Trophoblast cell (in vitro differentiated cells and primary cell): ENCODE measurements around the gene KLHL42.
"Not testable (repeated sequence)": the region's sequence is repeated elsewhere in the genome, so short reads cannot be mapped to it uniquely, and the experiment has no call there.

Experiments
- DNase-seq, 2 donors: peaks; one replicate each; pipeline ENCODE4 v3.0.0-alpha.2; 2016
- H2AFZ ChIP-seq: 2 replicates; pipeline ENCODE4 v1.6.1; 2013; ENCODE audit warnings: low read length, moderate library complexity, mild to moderate bottlenecking; ENCODE audit not compliant: insufficient read depth, poor library complexity
- H2AK5ac ChIP-seq: 2 replicates; pipeline ENCODE4 v1.6.1; 2013; ENCODE audit warnings: mild to moderate bottlenecking, low read length
- H2BK120ac ChIP-seq: 2 replicates; pipeline ENCODE4 v1.6.1; 2013; ENCODE audit warnings: low read length, mild to moderate bottlenecking, moderate library complexity; ENCODE audit not compliant: insufficient read depth, poor library complexity
- H2BK12ac ChIP-seq: 2 replicates; pipeline ENCODE4 v1.6.1; 2013; ENCODE audit warnings: mild to moderate bottlenecking, low read length, moderate library complexity
- H2BK5ac ChIP-seq: 2 replicates; pipeline ENCODE4 v1.6.1; 2013; ENCODE audit warnings: low read length, low read depth, moderate library complexity, mild to moderate bottlenecking; ENCODE audit not compliant: poor library complexity
- H3K14ac ChIP-seq: 2 replicates; pipeline ENCODE4 v1.6.1; 2013; ENCODE audit warnings: mild to moderate bottlenecking, low read length
- H3K18ac ChIP-seq: 2 replicates; pipeline ENCODE4 v1.6.1; 2013; ENCODE audit warnings: mild to moderate bottlenecking, low read length
- H3K23ac ChIP-seq: 2 replicates; pipeline ENCODE4 v1.6.1; 2013; ENCODE audit warnings: low read length
- H3K27ac ChIP-seq: 2 replicates; pipeline ENCODE4 v1.5.1; 2013; ENCODE audit warnings: low read depth, mild to moderate bottlenecking, inconsistent platforms, low read length, moderate library complexity
- H3K27me3 ChIP-seq: 2 replicates; pipeline ENCODE4 v1.6.1; 2013; ENCODE audit warnings: inconsistent platforms, mild to moderate bottlenecking, low read length, moderate library complexity; ENCODE audit not compliant: insufficient read depth
- H3K36me3 ChIP-seq, 2 experiments: 1 replicate in 1 of 2; 2 replicates in 1 of 2; pipeline ENCODE4 v1.6.1; 2013; ENCODE audit warnings: low read length in 2 of 2, mild to moderate bottlenecking in 2 of 2, moderate library complexity in 1 of 2; ENCODE audit not compliant: insufficient read depth in 2 of 2, control insufficient read depth in 1 of 2
- H3K4ac ChIP-seq: 2 replicates; pipeline ENCODE4 v1.6.1; 2013; ENCODE audit warnings: low read depth, mild to moderate bottlenecking, low read length, moderate library complexity
- H3K4me1 ChIP-seq, 2 experiments: 1 replicate in 1 of 2; 2 replicates in 1 of 2; pipeline ENCODE4 v1.6.1; 2013; ENCODE audit warnings: low read length in 2 of 2, mild to moderate bottlenecking in 2 of 2, moderate library complexity in 1 of 2; ENCODE audit not compliant: insufficient read depth in 2 of 2, control insufficient read depth in 1 of 2
- H3K4me2 ChIP-seq: 2 replicates; pipeline ENCODE4 v1.6.1; 2013; ENCODE audit warnings: inconsistent platforms, mild to moderate bottlenecking, low read length, moderate library complexity
- H3K4me3 ChIP-seq: 2 replicates; pipeline ENCODE4 v1.5.1; 2013; ENCODE audit warnings: mild to moderate bottlenecking, low read depth, low read length, inconsistent platforms
- H3K79me1 ChIP-seq: one replicate; pipeline ENCODE4 v1.6.1; 2013; ENCODE audit warnings: low read length
- H3K79me2 ChIP-seq: 2 replicates; pipeline ENCODE4 v1.6.1; 2013; ENCODE audit warnings: low read length, mild to moderate bottlenecking; ENCODE audit not compliant: control insufficient read depth, insufficient read depth, poor library complexity
- H3K9ac ChIP-seq: 2 replicates; pipeline ENCODE4 v1.6.1; 2013; ENCODE audit warnings: mild to moderate bottlenecking, low read length
- H3K9me3 ChIP-seq: 2 replicates; pipeline ENCODE4 v1.6.1; 2013; ENCODE audit warnings: low read depth, mild to moderate bottlenecking, control low read depth, inconsistent platforms, low read length; ENCODE audit not compliant: insufficient read depth
- H4K12ac ChIP-seq: 2 replicates; pipeline ENCODE4 v1.6.1; 2013; ENCODE audit warnings: low read depth, mild to moderate bottlenecking, low read length, moderate library complexity
- H4K8ac ChIP-seq: 2 replicates; pipeline ENCODE4 v1.6.1; 2013; ENCODE audit warnings: low read depth, mild to moderate bottlenecking, low read length, moderate library complexity
- H4K91ac ChIP-seq: one replicate; pipeline ENCODE4 v1.6.1; 2013; ENCODE audit warnings: low read depth, mild to moderate bottlenecking, low read length, moderate library complexity
- WGBS: extraction: QIAGEN DNeasy Blood & Tissue Kit; methylation state at CpG from one replicate; pipeline ENCODE4 v1.1.7; 2013; ENCODE audit warnings: missing lambda C conversion rate; ENCODE audit not compliant: insufficient read length, insufficient coverage; ENCODE audit errors: extremely low coverage; 5-methylcytosine and 5-hydroxymethylcytosine counted together

Gene KLHL42

DNA sequence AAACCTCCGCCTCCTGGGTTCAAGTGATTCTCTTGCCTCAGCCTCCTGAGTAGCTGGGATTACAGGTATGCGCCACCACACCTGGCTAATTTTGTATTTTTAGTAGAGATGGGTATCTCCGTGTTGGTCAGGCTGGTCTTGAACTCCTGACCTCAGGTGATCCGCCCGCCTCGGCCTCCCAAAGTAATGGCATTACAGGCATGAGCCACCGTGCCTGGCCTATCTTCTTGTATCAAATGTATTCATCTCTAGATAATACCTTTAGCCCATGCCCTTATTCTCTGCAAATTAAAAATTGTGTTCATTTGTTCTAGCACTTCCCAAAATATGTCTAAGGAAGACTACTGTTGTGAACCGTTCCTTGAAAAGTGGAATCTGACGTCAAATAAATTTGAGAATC lies 45.7 kb upstream of the KLHL42 start:
- not testable (repeated sequence) for H3K23ac ChIP-seq
- WGBS: no CpG with 5 or more reads among the region's 9 CpGs
- peak; percentile 58 to 69 for DNase-seq

DNA sequence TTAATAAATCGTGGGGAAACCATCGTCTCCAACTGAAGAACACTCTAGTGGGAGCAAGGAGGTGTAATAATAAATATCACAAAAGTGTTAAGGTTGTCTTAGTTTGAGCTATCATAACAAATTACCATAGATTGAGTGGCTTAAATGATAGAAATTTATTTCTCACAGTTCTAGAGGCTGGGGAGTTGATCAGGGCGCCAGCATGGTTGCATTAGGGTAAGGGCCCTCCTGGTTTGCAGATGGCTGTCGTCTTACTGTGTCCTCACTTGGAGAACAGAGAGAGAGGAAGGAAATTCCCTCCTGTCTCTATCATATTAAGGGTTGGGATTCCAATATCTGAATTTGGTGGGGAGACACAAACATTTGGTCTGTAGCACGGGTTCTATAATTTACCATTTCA lies 36.4 kb upstream of the KLHL42 start:
- Histone ChIP-seq H4K12ac (no peak overlapping the region), H3K27ac (no peak overlapping the region), H4K8ac (no peak overlapping the region), H2AFZ (no peak overlapping the region), H2BK5ac (no peak overlapping the region), H4K91ac (no peak overlapping the region), H3K9ac (no peak overlapping the region), H2BK120ac (no peak overlapping the region), H3K4me2 (no peak overlapping the region), H2AK5ac (no peak overlapping the region), H3K36me3 (peaks cover 2 to 12% of the 10 kb centered on the region in 2 experiments), H3K18ac (no peak overlapping the region), H3K27me3 (no peaks in the 10 kb centered on the region), H3K4ac (no peak overlapping the region), H3K23ac (no peak overlapping the region), H3K9me3 (no peaks in the 10 kb centered on the region), H3K4me1 (no peaks in the 10 kb centered on the region), H2BK12ac (no peak overlapping the region), H3K79me1 (no peaks in the 10 kb centered on the region), H3K4me3 (no peak overlapping the region), H3K14ac (no peak overlapping the region), H3K79me2 (no peaks in the 10 kb centered on the region)
- whole genome bisulfite sequencing: no CpG with 5 or more reads among the region's 5 CpGs
- peak; percentile 79 to 88 for DNase-seq

More for the DNA sequence above, 45.7 kb upstream of the KLHL42 start:
- not testable (repeated sequence) for H2BK12ac ChIP-seq, H3K9me3 ChIP-seq, H3K27ac ChIP-seq, H4K91ac ChIP-seq, H2AK5ac ChIP-seq, H3K4me2 ChIP-seq, H3K14ac ChIP-seq, H3K9ac ChIP-seq, H3K27me3 ChIP-seq, H3K79me2 ChIP-seq, H3K4me3 ChIP-seq, H2AFZ ChIP-seq, H4K8ac ChIP-seq, H3K18ac ChIP-seq, H3K4me1 ChIP-seq, H4K12ac ChIP-seq, H2BK5ac ChIP-seq, H3K79me1 ChIP-seq, H3K4ac ChIP-seq, H2BK120ac ChIP-seq
- H3K36me3 ChIP-seq: peaks cover 9 to 10% of the 10 kb centered on the region in 2 experiments

DNA sequence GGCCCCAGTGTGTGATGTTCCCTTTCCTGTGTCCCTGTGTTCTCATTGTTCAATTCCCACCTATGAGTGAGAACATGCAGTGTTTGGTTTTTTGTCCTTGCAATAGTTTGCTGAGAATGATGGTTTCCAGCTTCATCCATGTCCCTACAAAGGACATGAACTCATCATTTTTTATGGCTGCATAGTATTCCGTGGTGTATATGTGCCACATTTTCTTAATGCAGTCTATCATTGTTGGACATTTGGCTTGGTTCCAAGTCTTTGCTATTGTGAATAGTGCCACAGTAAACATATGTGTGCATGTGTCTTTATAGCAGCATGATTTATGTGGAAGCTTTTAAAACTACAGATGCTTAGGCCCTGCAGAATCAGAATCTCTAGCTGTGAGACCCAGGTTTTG lies 34.3 kb upstream of the KLHL42 start:
- H3K4me1 ChIP-seq, H3K9ac ChIP-seq, H3K14ac ChIP-seq, H3K18ac ChIP-seq, DNase-seq, H2AK5ac ChIP-seq, H3K27ac ChIP-seq, H3K79me1 ChIP-seq, H3K27me3 ChIP-seq, H3K36me3 ChIP-seq, H3K4me3 ChIP-seq, H2BK120ac ChIP-seq, H2BK5ac ChIP-seq, H3K9me3 ChIP-seq, H3K4ac ChIP-seq, H2AFZ ChIP-seq, H4K8ac ChIP-seq, H3K4me2 ChIP-seq, H3K23ac ChIP-seq, H3K79me2 ChIP-seq, H4K91ac ChIP-seq, H2BK12ac ChIP-seq, H4K12ac ChIP-seq: not testable (repeated sequence)
- no CpG with 5 or more reads among the region's 1 CpG for WGBS

DNA sequence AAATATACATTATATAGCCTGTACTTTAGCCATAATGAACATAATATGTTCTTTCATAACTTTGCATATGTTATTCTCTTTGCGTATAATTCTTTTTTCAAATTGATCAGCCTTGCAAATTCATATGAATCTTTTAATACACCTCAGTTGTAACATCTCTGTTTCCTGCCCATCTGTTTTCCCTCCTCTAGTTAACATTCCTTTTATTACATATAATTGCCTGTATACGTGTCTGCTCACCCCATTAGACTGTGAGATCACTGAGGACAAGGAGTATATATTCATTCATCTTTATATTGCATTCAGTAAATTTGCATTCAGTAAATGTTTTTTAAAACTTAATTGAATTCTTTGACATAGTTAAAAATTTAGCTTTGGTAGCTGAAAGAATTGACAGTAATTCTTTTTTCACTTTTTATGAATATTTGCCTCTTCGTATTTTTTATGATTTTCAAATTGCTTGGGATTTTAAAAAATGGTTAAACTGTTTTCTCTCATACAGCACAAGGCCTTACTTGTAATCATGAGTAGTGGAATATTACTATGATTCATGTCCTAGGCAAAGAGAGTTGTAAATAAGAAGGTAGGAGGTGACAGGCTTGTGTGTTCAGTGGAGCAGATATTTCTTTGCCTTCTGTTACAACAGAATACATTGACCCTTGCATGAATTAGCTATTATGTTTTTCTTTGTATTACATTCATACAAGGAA lies 32.8 kb upstream of the KLHL42 start:
- H4K8ac ChIP-seq: no peak overlapping the region
- H4K12ac ChIP-seq: no peak overlapping the region
- DNase-seq: no peak
- no peak overlapping the region for H3K27ac ChIP-seq
- H2BK120ac ChIP-seq: no peak overlapping the region
- no peaks in the 10 kb centered on the region for H3K79me1 ChIP-seq
- no peak overlapping the region for H3K4ac ChIP-seq
- no peak overlapping the region for H3K4me3 ChIP-seq
- no peak overlapping the region for H4K91ac ChIP-seq
- H3K4me1 ChIP-seq: peaks cover 5% of the 10 kb centered on the region in 2 experiments
- H3K79me2 ChIP-seq: no peaks in the 10 kb centered on the region
- H3K36me3 ChIP-seq: peaks cover 6 to 8% of the 10 kb centered on the region in 2 experiments
- H2AFZ ChIP-seq: no peak overlapping the region
- no CpG with 5 or more reads among the region's 3 CpGs for WGBS
- no peak overlapping the region for H3K14ac ChIP-seq
- H3K23ac ChIP-seq: no peak overlapping the region
- H3K9me3 ChIP-seq: no peaks in the 10 kb centered on the region
- H2AK5ac ChIP-seq: no peak overlapping the region
- no peak overlapping the region for H3K9ac ChIP-seq
- no peaks in the 10 kb centered on the region for H3K27me3 ChIP-seq
- no peak overlapping the region for H2BK5ac ChIP-seq
- H2BK12ac ChIP-seq: no peak overlapping the region
- H3K18ac ChIP-seq: no peak overlapping the region
- H3K4me2 ChIP-seq: no peak overlapping the region
